DND-41 (cell line): ENCODE results near the gene GINS2.

Experiments used
- ATAC-seq: fragments of 200-7000 bp; cut with Tn5 transposase; 3 replicates; pipeline ENCODE4 v1.9.1; 2021; ENCODE audit warnings: low read depth; ENCODE audit not compliant: insufficient read depth
- DNase-seq: peaks from one replicate; pipeline ENCODE4 v3.0.0-alpha.2; 2020
- H2AFZ ChIP-seq: 2 replicates; pipeline ENCODE4 v1.6.0; 2012; ENCODE audit warnings: low read depth, low read length
- H3K27ac ChIP-seq: 2 replicates; pipeline ENCODE4 v1.5.1; 2012; ENCODE audit warnings: low read length, inconsistent platforms
- H3K27me3 ChIP-seq: fragments of 200-600 bp; sonication (generic); 2 replicates; pipeline ENCODE4 v1.6.0; 2012; ENCODE audit warnings: low read length, mild to moderate bottlenecking, inconsistent platforms; ENCODE audit not compliant: insufficient read depth, poor library complexity
- H3K36me3 ChIP-seq: 2 replicates; pipeline ENCODE4 v1.5.1; 2012; ENCODE audit warnings: low read length, inconsistent platforms; ENCODE audit not compliant: insufficient read depth
- H3K4me1 ChIP-seq: 2 replicates; pipeline ENCODE4 v1.5.1; 2012; ENCODE audit warnings: mild to moderate bottlenecking, low read length; ENCODE audit not compliant: insufficient read depth
- H3K4me2 ChIP-seq: 2 replicates; pipeline ENCODE4 v1.6.0; 2012; ENCODE audit warnings: mild to moderate bottlenecking, moderate library complexity, low read length, inconsistent platforms; ENCODE audit not compliant: insufficient read depth
- H3K4me3 ChIP-seq, 2 experiments: fragments of 200-600 bp in 1 of 2; shearing (Covaris generic) in 1 of 2; 2 replicates each; pipeline ENCODE4 v1.5.1; 2012 to 2016; ENCODE audit warnings: inconsistent platforms in 2 of 2, low read length in 2 of 2, mild to moderate bottlenecking in 2 of 2, low read depth in 1 of 2, moderate library complexity in 1 of 2
- H3K79me2 ChIP-seq: 2 replicates; pipeline ENCODE4 v1.6.0; 2012; ENCODE audit warnings: low read length, inconsistent platforms; ENCODE audit not compliant: insufficient read depth
- H3K9ac ChIP-seq: 2 replicates; pipeline ENCODE4 v1.6.0; 2012; ENCODE audit warnings: low read depth, mild to moderate bottlenecking, inconsistent platforms, low read length, moderate library complexity
- H3K9me3 ChIP-seq: 2 replicates; pipeline ENCODE4 v1.5.1; 2012; ENCODE audit warnings: low read length, moderate library complexity, mild to moderate bottlenecking, inconsistent platforms; ENCODE audit not compliant: insufficient read depth, severe bottlenecking
- H4K20me1 ChIP-seq: 2 replicates; pipeline ENCODE4 v1.6.0; 2012; ENCODE audit warnings: low read length; ENCODE audit not compliant: insufficient read depth
- EZH2 ChIP-seq: IDR thresholded peaks from 3 replicates; pipeline ENCODE4 v1.6.1; 2012; ENCODE audit warnings: borderline replicate concordance, low read depth, mild to moderate bottlenecking, moderate library complexity, low read length, inconsistent platforms; ENCODE audit not compliant: severe bottlenecking
- TF ChIP-seq, protein P1 (sequence below): IDR thresholded peaks from 2 replicates; pipeline ENCODE4 v1.5.1; 2012; ENCODE audit warnings: borderline replicate concordance, low read length, moderate library complexity, mild to moderate bottlenecking; ENCODE audit not compliant: poor library complexity, severe bottlenecking; ENCODE audit errors: extremely low read depth

GINS2 gene

DNA sequence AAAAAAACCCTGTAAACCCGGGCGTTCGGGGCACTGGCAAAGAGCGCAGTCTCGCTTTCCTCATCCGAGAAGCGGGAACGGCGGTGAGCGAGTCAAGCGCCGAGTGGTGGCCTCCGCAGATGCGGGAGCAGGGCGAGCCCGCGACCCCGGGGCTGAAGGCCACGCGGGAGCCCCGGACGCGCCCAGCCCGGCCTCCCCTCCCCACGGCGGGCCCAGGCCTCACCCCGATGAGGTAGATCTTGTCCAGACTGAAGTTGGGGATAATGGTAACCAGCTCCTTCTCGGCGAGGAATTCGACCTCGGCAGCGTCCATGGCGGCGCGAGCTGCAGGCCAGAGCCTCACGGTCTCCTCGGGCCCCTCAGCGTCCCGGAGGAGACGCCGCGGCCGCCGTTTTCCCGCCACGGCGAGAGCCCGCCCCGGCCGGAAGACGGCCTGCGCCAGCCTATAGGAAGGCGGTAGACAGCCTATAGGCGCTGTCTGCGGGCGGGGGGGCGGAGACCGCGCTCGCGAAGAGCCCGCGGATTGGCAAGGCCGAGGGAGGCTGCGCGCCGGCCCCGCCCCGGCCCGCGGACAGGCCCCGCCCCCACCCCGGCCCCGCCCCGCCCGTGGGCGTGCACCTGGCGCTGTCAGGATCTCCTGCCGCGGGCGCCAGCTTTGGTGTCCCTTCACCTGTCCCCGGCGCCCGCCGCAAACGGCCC is at the start of gene GINS2:
GINS2 (minus strand) TSS at position 369 of the 699 bp plus-strand sequence; CDS start at position 313, 56 bp downstream.
- H3K36me3 ChIP-seq: peaks cover 25% of the 10 kb centered on the region
- H3K27me3 ChIP-seq: peaks cover 2% of the 10 kb centered on the region
- H3K4me3 ChIP-seq: peak within 1 kb of the TSS; percentile 93 to 98
- H3K9me3 ChIP-seq: no peaks in the 10 kb centered on the region
- TF ChIP-seq EZH2: no peak
- TF ChIP-seq, protein P1, sequence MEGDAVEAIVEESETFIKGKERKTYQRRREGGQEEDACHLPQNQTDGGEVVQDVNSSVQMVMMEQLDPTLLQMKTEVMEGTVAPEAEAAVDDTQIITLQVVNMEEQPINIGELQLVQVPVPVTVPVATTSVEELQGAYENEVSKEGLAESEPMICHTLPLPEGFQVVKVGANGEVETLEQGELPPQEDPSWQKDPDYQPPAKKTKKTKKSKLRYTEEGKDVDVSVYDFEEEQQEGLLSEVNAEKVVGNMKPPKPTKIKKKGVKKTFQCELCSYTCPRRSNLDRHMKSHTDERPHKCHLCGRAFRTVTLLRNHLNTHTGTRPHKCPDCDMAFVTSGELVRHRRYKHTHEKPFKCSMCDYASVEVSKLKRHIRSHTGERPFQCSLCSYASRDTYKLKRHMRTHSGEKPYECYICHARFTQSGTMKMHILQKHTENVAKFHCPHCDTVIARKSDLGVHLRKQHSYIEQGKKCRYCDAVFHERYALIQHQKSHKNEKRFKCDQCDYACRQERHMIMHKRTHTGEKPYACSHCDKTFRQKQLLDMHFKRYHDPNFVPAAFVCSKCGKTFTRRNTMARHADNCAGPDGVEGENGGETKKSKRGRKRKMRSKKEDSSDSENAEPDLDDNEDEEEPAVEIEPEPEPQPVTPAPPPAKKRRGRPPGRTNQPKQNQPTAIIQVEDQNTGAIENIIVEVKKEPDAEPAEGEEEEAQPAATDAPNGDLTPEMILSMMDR: no peak
- peak within 1 kb of the TSS; percentile 88 for H3K27ac ChIP-seq
- H3K79me2 ChIP-seq: peaks cover 49% of the 10 kb centered on the region
- H3K4me2 ChIP-seq: peak within 1 kb of the TSS; percentile 87
- H2AFZ ChIP-seq: peak within 1 kb of the TSS; percentile 96
- peak; percentile 95 for DNase-seq
- H3K9ac ChIP-seq: peak within 1 kb of the TSS; percentile 92
- H4K20me1 ChIP-seq: peaks cover 31% of the 10 kb centered on the region
- H3K4me1 ChIP-seq: peaks cover 43% of the 10 kb centered on the region
- ATAC-seq: peak; percentile 99

DNA sequence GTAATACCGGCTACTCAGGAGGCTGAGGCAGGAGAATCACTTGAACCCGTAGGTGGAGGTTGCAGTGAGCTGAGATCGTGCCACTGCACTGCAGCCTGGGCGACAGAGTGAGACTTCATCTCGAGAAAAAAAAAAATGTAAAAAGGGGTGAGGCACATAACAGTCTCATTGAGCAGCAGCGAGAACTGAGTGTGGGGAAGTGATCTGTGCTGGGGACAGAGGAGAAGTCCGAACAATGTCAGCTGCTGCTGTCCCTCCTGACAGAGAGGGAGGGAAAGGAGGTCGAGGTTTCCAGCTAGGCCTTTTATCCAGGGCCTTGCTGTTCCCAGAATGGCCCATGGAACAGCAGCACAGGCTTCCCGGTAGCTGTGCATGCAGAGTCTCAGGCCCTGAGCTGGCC is 48.2 kb upstream of the GINS2 start:
- Histone ChIP-seq H3K4me3 (no peak overlapping the region), H2AFZ (no peak overlapping the region), H3K9me3 (no peaks in the 10 kb centered on the region), H3K27me3 (no peaks in the 10 kb centered on the region), H3K27ac (no peak overlapping the region), H3K79me2 (no peaks in the 10 kb centered on the region), H3K4me2 (no peak overlapping the region), H3K4me1 (no peaks in the 10 kb centered on the region), H3K36me3 (no peaks in the 10 kb centered on the region), H4K20me1 (no peaks in the 10 kb centered on the region), H3K9ac (no peak overlapping the region)
- ATAC-seq: no peak
- DNase-seq: no peak
- no peak for TF ChIP-seq EZH2
- TF ChIP-seq, protein P1: no peak

DNA sequence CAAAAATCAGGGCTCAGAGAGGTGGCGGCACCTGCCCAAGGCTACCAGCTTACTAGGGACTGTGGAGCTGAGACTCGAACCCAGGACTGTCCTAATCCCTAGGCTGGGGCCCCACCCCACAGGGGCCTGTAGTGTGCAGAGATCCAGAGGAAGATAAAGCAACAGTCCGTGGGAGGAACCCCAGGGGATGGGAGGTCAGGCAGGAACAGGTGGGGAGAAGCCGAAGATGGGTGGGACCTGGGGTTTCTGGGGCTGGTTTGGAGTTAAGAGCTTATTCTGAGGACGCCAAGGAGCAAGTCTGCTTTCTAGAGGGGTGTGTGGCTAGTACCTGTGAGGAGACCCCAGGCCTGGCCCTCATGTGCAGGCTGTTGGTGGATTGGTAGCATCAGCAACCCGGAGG is 47.2 kb upstream of the GINS2 start:
- Histone ChIP-seq H3K9me3 (no peaks in the 10 kb centered on the region), H2AFZ (no peak overlapping the region), H3K9ac (no peak overlapping the region), H3K36me3 (no peaks in the 10 kb centered on the region), H3K27ac (no peak overlapping the region), H3K4me3 (no peak overlapping the region), H4K20me1 (no peaks in the 10 kb centered on the region), H3K4me2 (no peak overlapping the region), H3K27me3 (no peaks in the 10 kb centered on the region), H3K79me2 (no peaks in the 10 kb centered on the region), H3K4me1 (no peaks in the 10 kb centered on the region)
- no peak for ATAC-seq
- TF ChIP-seq, protein P1: no peak
- no peak for TF ChIP-seq EZH2
- no peak for DNase-seq
